ENCODE results near the gene GZMM. TPM values are rescaled to one million over a fixed set of nuclear protein-coding genes. Genes with fewer than 3 reads are reported as not detected.

GZMM gene
- total RNA-seq, 8 experiments from 2014 or later: 0.29 to 0.50 (median 0.33) TPM; not detected in 3

DNA sequence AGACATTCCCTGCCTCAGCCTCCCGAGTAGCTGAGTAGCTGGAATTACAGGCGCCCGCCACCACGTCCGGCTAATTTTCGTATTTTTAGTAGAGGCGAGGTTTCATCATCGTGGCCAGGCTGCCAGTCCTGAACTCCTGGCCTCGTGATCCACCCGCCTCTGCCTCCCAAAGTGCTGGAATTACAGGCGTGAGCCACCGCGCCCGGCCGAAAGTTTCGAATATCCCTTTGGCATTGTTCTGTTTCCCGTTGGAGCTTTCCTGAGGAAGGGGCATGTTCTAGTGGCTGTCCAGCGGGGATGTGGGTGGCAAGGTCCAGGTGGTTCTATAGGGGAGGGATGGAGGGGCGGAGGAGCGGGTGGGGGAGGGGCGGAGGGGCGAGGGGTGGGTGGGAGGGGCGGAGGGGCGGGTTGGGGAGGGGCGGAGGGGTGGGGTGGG, 26.4 kb downstream of the GZMM start:
- Histone ChIP-seq H3K4me3 (no peak overlapping the region), H3K27ac (no peak overlapping the region), H3K4me1 (replicated peaks in 1 of 2) (peaks cover 8 to 15% of the 10 kb centered on the region in 2 donors)
- 86 to 100% methylated on average over 1 to 7 of the region's 25 CpGs; no CpG with 5 or more reads in 8 of the 10 experiments for WGBS, 10 experiments
- ATAC-seq (replicated peaks in 6 of 8): no peak
- in situ Hi-C loops (cut with MboI; ENCODE audit: low pct_unique_long_range_greater_than_20kb in 2 of 9, low sequenced_read_pairs in 9 of 9, unreplicated experiment in 9 of 9): no loop called here

DNA sequence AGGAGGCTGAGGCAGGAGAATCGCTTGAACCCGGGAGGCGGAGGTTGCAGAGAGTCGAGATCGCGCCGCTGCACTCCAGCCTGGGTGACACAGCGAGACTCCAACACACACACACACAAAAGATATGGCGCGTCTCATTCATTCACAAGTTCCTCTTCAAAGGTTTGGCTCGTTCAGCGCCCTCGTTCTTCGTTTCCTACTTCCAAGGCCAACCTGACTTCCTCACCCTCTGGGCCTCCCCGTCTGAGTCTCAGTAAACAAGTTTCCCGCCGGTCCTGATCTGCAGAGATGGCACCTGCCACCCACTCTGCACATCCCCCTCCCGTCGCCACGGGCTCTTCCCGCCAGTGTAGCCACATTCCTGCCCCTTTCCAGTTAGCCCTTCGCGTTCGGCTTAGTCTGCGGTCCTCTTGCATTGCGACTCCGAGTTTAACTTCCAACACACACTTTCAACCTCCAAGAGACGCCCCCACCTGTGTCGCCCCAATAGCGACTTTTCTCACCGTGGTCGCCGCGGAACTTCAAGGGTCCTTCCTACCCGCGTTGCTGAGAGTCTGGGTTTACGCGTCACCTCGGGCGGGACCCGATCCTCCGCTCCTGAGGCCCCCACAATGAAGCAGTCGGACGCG, 27.2 kb downstream of the GZMM start:
- in situ Hi-C loops (cut with MboI; ENCODE audit: low pct_unique_long_range_greater_than_20kb in 2 of 9, low sequenced_read_pairs in 9 of 9, unreplicated experiment in 9 of 9): no loop called here

DNA sequence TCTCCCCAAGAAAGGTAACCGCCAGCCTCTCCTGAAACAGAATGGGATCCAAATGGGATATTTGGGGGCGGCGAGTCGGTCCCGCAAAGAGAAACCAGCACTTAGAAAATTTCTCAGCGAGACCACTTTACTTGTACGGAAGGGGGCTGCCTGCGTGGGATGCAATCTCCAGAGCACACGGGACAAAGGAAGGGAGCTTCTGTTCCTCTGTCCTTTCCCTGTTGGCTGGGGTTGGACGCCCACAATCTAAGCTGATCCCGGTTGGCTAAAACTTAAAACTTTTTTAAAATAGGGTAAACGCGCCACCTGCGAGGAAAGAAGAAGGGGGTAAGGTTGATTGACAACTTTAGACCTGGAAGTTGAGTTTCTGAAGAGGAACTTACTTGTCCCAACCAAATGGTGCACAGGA, 27.7 kb downstream of the GZMM start:
- H3K27ac ChIP-seq: peak overlapping the region in 1 of 2 donors; percentile 16
- no peak for ATAC-seq (replicated peaks in 6 of 8)
- in situ Hi-C loops (cut with MboI; ENCODE audit: low pct_unique_long_range_greater_than_20kb in 2 of 9, low sequenced_read_pairs in 9 of 9, unreplicated experiment in 9 of 9): no loop called here
- peaks cover 19 to 22% of the 10 kb centered on the region in 2 donors for H3K4me1 ChIP-seq (replicated peaks in 1 of 2)
- H3K4me3 ChIP-seq: peak overlapping the region; percentile 74 to 94 (median 81)
- WGBS, 10 experiments: 0 to 8% (median 0%) methylated on average over 2 to 8 of the region's 14 CpGs; no CpG with 5 or more reads in 4 of the 10 experiments

More for the DNA sequence above, 27.2 kb downstream of the GZMM start:
- Histone ChIP-seq H3K4me3 (peak overlapping the region; percentile 74 to 94 (median 81)), H3K4me1 (replicated peaks in 1 of 2) (peaks cover 14 to 21% of the 10 kb centered on the region in 2 donors), H3K27ac (peak overlapping the region in 1 of 2 donors; percentile 16)
- no peak for ATAC-seq (replicated peaks in 6 of 8)
- WGBS, 10 experiments: 0 to 19% (median 8%) methylated on average over 8 to 18 of the region's 45 CpGs; no CpG with 5 or more reads in 5 of the 10 experiments

DNA sequence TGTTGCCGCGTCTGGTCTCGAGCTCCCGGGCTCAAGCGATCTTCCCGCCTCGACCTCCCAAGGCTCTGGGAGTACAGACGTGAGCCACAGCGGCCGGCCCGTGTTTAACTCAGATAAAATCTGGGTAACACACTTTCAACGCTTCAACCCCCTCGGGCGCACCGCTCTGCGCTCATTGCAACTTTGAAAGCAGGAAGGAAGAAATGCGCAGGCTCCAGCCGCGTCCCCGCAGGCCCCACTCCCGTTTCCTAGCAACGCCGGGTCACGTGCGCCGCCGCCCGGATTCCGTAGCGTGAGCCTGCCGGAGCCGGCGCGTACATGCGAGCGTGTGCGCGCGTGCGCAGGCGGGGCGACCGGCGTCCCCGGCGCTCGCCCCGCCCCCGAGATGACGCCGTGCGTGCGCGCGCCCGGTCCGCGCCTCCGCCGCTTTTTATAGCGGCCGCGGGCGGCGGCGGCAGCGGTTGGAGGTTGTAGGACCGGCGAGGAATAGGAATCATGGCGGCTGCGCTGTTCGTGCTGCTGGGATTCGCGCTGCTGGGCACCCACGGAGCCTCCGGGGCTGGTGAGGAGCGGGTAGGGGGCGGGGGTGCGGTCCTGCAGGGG, 28.4 kb downstream of the GZMM start, which contains the start of gene BSG:
BSG (plus strand) TSS at position 457 of the 603 bp plus-strand sequence; CDS start at position 496, 39 bp downstream.
- H3K4me1 ChIP-seq (replicated peaks in 1 of 2): peaks cover 22% of the 10 kb centered on the region in 2 donors
- WGBS, 10 experiments: 0 to 1% (median 0%) methylated on average over 11 to 22 of the region's 79 CpGs; no CpG with 5 or more reads in 7 of the 10 experiments
- peak within 1 kb of the TSS; percentile 74 to 94 (median 81) for H3K4me3 ChIP-seq
- in situ Hi-C loops (cut with MboI; ENCODE audit: low pct_unique_long_range_greater_than_20kb in 2 of 9, low sequenced_read_pairs in 9 of 9, unreplicated experiment in 9 of 9): no loop called here
- peak; percentile 67 to 83 (median 76) for ATAC-seq (replicated peaks in 6 of 8)
- peak within 1 kb of the TSS; percentile 81 to 87 for H3K27ac ChIP-seq

DNA sequence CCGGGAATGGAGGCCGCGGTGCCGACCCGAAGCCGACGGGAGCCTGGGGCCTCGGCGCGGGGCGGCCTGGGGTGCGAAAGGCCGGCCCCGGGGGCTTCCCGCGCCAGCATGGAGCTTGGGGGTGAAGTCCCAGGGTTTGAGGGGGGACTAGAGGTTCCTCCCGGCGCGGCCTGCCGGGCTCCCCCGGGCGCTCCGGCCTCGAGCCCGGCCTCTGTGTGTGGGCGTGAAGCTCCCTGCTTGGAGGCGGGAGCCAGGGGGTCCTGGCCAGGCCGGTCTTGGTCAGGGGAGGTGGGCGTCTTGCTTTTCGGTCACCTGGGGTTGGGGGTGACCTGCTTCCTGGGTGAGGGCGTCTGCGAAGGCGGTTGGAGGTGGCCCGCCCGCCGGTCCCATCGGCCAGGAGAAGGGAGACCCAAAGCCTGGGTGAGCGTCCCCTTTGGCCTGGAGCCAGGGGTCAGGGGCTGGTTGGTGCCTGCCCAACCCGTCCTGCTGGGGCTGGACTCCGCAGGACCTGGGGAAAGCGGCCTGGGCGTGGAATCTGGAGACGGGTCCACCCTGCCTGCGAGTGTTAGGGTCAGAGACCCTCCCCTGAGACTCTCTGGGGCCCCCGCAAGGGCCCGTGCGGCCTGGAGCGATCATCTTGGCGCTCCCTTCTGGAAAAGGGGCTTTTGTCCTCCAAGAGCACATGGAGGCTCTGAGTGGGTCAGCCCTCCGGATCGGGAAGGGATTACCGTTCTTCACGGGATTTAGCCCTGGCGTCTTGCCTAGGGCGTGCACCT, 29.1 kb downstream of the GZMM start:
- ATAC-seq (replicated peaks in 6 of 8): peak; percentile 6 to 35 (median 14)
- Histone ChIP-seq H3K27ac (peak overlapping the region; percentile 81 to 87), H3K4me3 (peak overlapping the region; percentile 74 to 94 (median 81)), H3K4me1 (replicated peaks in 1 of 2) (peaks cover 22% of the 10 kb centered on the region in 2 donors)
- WGBS, 10 experiments: 0 to 7% (median 0%) methylated on average over 1 to 5 of the region's 55 CpGs; no CpG with 5 or more reads in 5 of the 10 experiments
- in situ Hi-C loops (cut with MboI; ENCODE audit: low pct_unique_long_range_greater_than_20kb in 2 of 9, low sequenced_read_pairs in 9 of 9, unreplicated experiment in 9 of 9): no loop called here

DNA sequence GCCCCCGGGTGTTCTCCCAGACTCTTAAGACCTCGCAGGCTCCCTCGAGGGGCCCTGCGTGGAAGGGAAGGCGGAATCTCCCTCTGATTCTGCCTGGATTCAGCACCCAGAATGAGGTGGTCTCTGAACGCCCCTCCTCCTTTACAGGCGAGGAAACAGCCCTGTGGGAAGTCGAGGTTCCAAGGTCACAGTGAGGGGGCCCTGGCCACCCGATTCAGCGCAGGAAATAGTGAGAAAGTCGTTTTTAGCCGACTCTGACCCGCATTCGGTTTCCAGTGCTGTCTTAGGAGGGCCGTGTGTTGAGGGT, 29.6 kb downstream of the GZMM start:
- H3K27ac ChIP-seq: peak overlapping the region; percentile 81 to 87
- in situ Hi-C loops (cut with MboI; ENCODE audit: low pct_unique_long_range_greater_than_20kb in 2 of 9, low sequenced_read_pairs in 9 of 9, unreplicated experiment in 9 of 9): no loop called here
- WGBS, 10 experiments: 0% methylated on average over 1 to 8 of the region's 15 CpGs; no CpG with 5 or more reads in 3 of the 10 experiments
- H3K4me1 ChIP-seq (replicated peaks in 1 of 2): peaks cover 22% of the 10 kb centered on the region in 2 donors
- no peak for ATAC-seq (replicated peaks in 6 of 8)
- H3K4me3 ChIP-seq: peak overlapping the region; percentile 74 to 94 (median 81)

DNA sequence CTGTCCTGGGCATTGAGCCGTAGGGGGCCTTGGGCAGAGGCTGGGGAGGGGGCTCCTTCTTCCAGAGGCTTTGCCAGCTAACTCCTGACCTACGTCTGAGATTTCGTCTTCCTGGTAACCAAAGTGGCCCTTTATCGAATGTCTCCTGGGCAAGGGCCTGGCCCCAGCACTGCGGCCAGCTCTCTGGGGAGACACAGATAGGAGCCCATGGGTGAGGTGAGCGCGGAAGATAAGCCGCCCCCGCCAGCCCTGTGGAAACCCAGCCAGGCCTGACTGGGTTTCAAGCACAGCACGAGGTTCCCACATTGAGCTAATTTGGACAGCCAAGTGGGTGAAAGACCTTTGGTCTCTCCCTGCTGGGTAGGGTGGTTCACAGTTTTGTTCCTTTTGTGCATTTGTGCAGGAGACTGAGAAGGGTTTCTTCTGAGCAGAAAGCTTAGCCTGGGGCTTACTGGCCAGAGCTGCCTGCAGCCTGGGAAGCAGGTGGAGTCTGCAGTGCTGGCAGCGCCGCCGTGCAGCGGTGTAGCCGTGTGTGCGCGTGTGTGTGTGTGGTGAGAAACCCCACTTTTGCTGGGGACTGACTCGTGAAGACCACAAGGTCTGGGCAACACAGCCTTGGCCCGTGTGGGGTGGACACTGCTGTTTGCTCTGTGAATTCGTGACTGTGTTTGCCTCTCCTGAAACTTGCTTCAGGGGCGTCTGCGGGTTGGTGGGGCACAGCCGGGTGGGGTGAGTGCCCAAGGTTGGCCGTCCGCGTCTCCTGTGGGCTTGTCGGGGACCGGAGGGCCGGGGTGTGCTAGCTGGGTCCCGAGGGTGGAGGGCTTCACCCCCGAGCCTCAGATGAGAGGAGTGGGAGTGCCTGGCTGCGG, 31.0 kb downstream of the GZMM start:
- peak overlapping the region; percentile 74 to 94 (median 81) for H3K4me3 ChIP-seq
- ATAC-seq (replicated peaks in 6 of 8): peak; percentile 8 to 58 (median 44)
- peaks cover 22% of the 10 kb centered on the region in 2 donors for H3K4me1 ChIP-seq (replicated peaks in 1 of 2)
- peak overlapping the region; percentile 11 to 24 for H3K27ac ChIP-seq
- in situ Hi-C loops (cut with MboI; ENCODE audit: low pct_unique_long_range_greater_than_20kb in 2 of 9, low sequenced_read_pairs in 9 of 9, unreplicated experiment in 9 of 9): loop anchor here in 2 of 9 experiments (25.0 kb wide), 1 partner anchor 162 kb away; no protein-coding TSS in a partner anchor
- 0 to 47% (median 20%) methylated on average over 2 to 6 of the region's 32 CpGs; no CpG with 5 or more reads in 4 of the 10 experiments for WGBS, 10 experiments

DNA sequence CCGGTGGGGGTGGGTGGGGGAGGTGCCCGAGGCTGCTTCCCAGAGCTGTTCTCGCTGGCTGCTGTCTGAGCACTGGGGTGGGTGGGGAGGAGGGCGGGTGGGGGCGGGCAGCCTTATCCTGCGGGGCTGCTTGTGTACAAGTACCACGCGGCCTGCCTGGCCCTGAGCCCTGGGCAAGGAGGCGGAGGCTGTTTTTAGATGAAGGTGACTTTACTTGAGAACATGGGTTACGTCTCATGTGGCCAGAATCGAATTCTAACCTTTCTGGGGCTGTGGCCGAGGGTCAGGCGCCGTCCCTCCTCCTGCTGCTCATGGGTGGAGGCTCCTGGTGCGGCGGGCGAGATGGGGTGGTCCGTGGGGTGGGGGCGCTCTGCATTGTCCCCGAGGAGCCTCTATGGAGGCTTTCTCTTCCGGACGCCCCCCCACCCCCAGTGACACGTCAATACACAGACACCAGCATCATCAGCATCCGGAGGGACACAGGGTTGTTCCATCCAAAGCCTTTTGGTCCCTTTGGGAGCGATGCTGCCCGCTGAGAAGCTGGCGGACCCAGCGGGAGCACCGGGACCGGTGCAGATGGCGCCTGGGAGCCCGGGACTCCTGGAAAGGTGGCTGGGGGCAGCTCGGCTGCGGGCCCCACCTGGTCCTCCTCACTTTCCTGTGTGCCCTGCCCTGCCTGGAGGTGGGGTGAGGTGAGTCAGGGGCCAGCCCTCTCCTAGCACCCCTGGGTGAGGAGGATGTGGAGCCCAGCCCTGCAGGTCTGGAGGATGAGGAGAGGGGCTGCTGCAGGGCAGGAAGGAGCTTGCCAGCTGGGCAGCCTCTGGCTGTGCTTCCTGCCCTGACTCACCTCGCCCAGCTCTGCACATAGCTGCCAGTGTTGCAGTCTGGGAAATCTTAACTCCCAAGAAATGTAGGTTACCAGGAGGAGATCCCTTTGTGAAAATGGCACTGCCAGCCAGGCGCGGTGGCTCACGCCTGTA, 32.0 kb downstream of the GZMM start:
- in situ Hi-C loops (cut with MboI; ENCODE audit: low pct_unique_long_range_greater_than_20kb in 2 of 9, low sequenced_read_pairs in 9 of 9, unreplicated experiment in 9 of 9): loop anchor here in 2 of 9 experiments (25.0 kb wide), 1 partner anchor 161 kb away; no protein-coding TSS in a partner anchor
- 43 to 87% methylated on average over 3 of the region's 38 CpGs; no CpG with 5 or more reads in 8 of the 10 experiments for WGBS, 10 experiments
- peak in 7 of 8 experiments; percentile 0 to 33 (median 22) for ATAC-seq (replicated peaks in 6 of 8)
- peak overlapping the region; percentile 28 to 40 for H3K27ac ChIP-seq
- H3K4me1 ChIP-seq (replicated peaks in 1 of 2): peaks cover 22% of the 10 kb centered on the region in 2 donors
- H3K4me3 ChIP-seq: peak overlapping the region; percentile 74 to 94 (median 81)

DNA sequence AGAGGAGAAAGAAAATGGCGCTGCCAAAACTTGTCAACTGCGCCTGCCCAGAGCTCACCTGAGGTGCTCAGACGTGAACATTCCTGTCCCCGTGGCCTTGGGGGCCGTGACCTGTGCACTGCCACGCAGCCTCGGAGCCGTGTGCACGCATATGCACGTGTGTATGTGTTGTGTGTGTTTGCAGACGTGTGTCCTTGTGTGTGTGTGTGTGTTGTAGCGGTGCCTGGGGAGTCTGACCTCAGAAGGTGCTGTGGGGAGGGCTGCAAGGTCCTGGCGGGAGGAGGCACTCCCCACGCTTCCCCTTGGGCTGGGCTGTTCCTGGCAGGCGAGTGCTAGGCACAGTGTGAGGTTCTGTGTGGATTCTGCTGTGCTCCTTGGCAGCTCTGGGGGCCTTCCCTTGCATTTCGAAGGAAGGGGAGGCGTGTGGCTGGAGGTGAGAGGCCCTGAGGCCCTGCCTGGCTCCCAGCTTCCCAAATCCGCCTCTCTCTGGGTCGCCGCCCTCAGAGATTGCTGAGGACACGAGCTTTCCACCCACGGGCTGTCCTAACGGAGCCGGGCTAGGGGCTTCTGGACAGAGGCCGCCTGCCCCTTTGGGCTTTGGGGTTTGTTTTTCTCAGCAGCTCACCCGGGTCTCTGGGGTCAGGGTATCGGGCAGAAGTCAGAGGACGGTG, 33.0 kb downstream of the GZMM start:
- no peak for ATAC-seq (replicated peaks in 6 of 8)
- no peak overlapping the region for H3K4me3 ChIP-seq
- H3K4me1 ChIP-seq (replicated peaks in 1 of 2): peaks cover 18 to 22% of the 10 kb centered on the region in 2 donors
- no peak overlapping the region for H3K27ac ChIP-seq
- in situ Hi-C loops (cut with MboI; ENCODE audit: low pct_unique_long_range_greater_than_20kb in 2 of 9, low sequenced_read_pairs in 9 of 9, unreplicated experiment in 9 of 9): loop anchor here in 2 of 9 experiments (25.0 kb wide), 1 partner anchor 160 kb away; no protein-coding TSS in a partner anchor
- 82 to 100% methylated on average over 2 to 3 of the region's 28 CpGs; no CpG with 5 or more reads in 8 of the 10 experiments for WGBS, 10 experiments

DNA sequence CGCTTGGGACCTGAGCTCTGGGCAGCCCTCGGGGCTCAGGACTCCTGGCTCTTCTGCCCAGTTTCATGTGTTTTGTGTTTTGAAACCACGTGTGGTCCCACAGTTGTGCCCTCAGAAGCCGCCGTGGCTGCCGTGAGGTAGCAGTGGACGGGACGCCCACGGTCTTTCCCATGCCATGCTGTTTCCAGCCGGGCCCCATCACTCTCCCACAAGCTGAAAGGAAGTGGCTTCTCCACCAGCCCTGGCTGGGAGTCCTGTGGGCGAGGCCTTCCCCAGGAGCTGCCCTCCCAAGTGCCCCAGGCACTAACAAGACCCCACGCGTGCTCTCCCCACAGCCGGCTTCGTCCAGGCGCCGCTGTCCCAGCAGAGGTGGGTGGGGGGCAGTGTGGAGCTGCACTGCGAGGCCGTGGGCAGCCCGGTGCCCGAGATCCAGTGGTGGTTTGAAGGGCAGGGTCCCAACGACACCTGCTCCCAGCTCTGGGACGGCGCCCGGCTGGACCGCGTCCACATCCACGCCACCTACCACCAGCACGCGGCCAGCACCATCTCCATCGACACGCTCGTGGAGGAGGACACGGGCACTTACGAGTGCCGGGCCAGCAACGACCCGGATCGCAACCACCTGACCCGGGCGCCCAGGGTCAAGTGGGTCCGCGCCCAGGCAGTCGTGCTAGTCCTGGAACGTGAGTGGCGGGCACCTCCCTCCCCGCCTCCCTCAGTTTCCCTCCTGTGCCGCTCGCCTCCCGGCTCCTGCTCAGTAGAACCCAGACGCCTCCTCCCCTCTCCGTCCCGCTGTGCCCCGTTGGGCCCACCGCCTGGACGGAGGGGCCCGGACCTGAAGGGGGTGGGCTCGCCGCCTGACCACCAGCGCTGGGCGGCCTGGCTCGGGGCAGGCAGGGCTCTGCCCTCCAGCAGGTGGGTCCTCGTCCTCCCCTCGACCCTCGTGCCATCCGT, 33.9 kb downstream of the GZMM start:
- no peak overlapping the region for H3K27ac ChIP-seq
- no peak for ATAC-seq (replicated peaks in 6 of 8)
- WGBS, 10 experiments: 40 to 90% (median 81%) methylated on average over 1 to 4 of the region's 66 CpGs; no CpG with 5 or more reads in 7 of the 10 experiments
- in situ Hi-C loops (cut with MboI; ENCODE audit: low pct_unique_long_range_greater_than_20kb in 2 of 9, low sequenced_read_pairs in 9 of 9, unreplicated experiment in 9 of 9): loop anchor here in 2 of 9 experiments (25.0 kb wide), 1 partner anchor 160 kb away; no protein-coding TSS in a partner anchor
- peaks cover 18 to 22% of the 10 kb centered on the region in 2 donors for H3K4me1 ChIP-seq (replicated peaks in 1 of 2)
- H3K4me3 ChIP-seq: no peak overlapping the region

All from motor neuron (in vitro differentiated cells).